ENCODE results near the gene GLIS1.
A peak's percentile ranks its signal among the peaks of the same experiment; 100 is the strongest.

Gene GLIS1

GRCh38 chr1:53585565-53585964 is 153.4 kb downstream of the GLIS1 start:
- TF ChIP-seq POLR2A (IDR thresholded peaks at IDR 0.05; ENCODE audit: extremely low read depth, insufficient read length): no peak
- TF ChIP-seq MYC (IDR thresholded peaks at IDR 0.05; ENCODE audit: low read depth, low read length): no peak
- TF ChIP-seq, protein P1, sequence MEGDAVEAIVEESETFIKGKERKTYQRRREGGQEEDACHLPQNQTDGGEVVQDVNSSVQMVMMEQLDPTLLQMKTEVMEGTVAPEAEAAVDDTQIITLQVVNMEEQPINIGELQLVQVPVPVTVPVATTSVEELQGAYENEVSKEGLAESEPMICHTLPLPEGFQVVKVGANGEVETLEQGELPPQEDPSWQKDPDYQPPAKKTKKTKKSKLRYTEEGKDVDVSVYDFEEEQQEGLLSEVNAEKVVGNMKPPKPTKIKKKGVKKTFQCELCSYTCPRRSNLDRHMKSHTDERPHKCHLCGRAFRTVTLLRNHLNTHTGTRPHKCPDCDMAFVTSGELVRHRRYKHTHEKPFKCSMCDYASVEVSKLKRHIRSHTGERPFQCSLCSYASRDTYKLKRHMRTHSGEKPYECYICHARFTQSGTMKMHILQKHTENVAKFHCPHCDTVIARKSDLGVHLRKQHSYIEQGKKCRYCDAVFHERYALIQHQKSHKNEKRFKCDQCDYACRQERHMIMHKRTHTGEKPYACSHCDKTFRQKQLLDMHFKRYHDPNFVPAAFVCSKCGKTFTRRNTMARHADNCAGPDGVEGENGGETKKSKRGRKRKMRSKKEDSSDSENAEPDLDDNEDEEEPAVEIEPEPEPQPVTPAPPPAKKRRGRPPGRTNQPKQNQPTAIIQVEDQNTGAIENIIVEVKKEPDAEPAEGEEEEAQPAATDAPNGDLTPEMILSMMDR (IDR thresholded peaks at IDR 0.05; ENCODE audit: low read depth, low read length): no peak
- TF ChIP-seq, protein P2, sequence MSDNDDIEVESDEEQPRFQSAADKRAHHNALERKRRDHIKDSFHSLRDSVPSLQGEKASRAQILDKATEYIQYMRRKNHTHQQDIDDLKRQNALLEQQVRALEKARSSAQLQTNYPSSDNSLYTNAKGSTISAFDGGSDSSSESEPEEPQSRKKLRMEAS (IDR thresholded peaks at IDR 0.05; ENCODE audit: low read depth, low read length): no peak
- H3K4me3 ChIP-seq (ENCODE audit: low read depth, low read length): no peak overlapping the region
- no peak for DNase-seq (ENCODE audit: low read depth)

DNA sequence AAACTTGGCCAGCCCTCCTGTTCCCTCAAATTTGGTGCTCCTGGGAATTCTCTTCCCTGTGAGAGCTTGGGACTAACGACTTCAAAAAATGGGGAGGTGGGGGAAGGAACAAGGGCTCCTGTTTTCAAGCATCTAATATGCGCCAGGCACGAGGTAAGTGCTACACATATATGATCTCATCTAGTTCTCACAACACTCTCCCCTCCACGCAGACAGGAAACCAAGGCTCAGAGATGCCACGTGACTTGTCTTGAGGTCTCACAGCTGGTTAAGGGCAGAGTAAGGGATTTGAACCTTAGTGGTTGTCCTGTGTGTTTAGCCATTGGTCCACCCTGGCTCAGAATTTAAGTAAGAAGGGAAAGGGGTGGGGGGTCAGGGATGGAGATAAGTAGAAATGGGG is 153.8 kb downstream of the GLIS1 start:
- TF ChIP-seq, protein P2 (IDR thresholded peaks at IDR 0.05; ENCODE audit: low read depth, low read length): peak; percentile 85
- TF ChIP-seq, protein P1 (IDR thresholded peaks at IDR 0.05; ENCODE audit: low read depth, low read length): no peak
- H3K4me3 ChIP-seq (ENCODE audit: low read depth, low read length): no peak overlapping the region
- DNase-seq (ENCODE audit: low read depth): peak; percentile 10

- TF ChIP-seq, protein P2 (IDR thresholded peaks at IDR 0.05; ENCODE audit: low read depth, low read length): no peak
- TF ChIP-seq, protein P1 (IDR thresholded peaks at IDR 0.05; ENCODE audit: low read depth, low read length): no peak
- TF ChIP-seq MYC (IDR thresholded peaks at IDR 0.05; ENCODE audit: low read depth, low read length): no peak
- TF ChIP-seq POLR2A (IDR thresholded peaks at IDR 0.05; ENCODE audit: extremely low read depth, insufficient read length): no peak
- no peak for DNase-seq (ENCODE audit: low read depth)
- H3K4me3 ChIP-seq (ENCODE audit: low read depth, low read length): no peak overlapping the region
These were observed 154.2 kb downstream of the GLIS1 start for GRCh38 chr1:53584777-53585107.

- no peak overlapping the region for H3K4me3 ChIP-seq (ENCODE audit: low read depth, low read length)
- no peak for DNase-seq (ENCODE audit: low read depth)
- TF ChIP-seq POLR2A (IDR thresholded peaks at IDR 0.05; ENCODE audit: extremely low read depth, insufficient read length) (no peak), MYC (IDR thresholded peaks at IDR 0.05; ENCODE audit: low read depth, low read length) (no peak)
- TF ChIP-seq, protein P1 (IDR thresholded peaks at IDR 0.05; ENCODE audit: low read depth, low read length): no peak
These were observed 154.8 kb downstream of the GLIS1 start for GRCh38 chr1:53583868-53584776.

- no peak overlapping the region for H3K4me3 ChIP-seq (ENCODE audit: low read depth, low read length)
- TF ChIP-seq MYC (IDR thresholded peaks at IDR 0.05; ENCODE audit: low read depth, low read length) (no peak), POLR2A (IDR thresholded peaks at IDR 0.05; ENCODE audit: extremely low read depth, insufficient read length) (no peak)
- TF ChIP-seq, protein P1 (IDR thresholded peaks at IDR 0.05; ENCODE audit: low read depth, low read length): no peak
- TF ChIP-seq, protein P2 (IDR thresholded peaks at IDR 0.05; ENCODE audit: low read depth, low read length): no peak
- no peak for DNase-seq (ENCODE audit: low read depth)
These were observed 155.7 kb downstream of the GLIS1 start for GRCh38 chr1:53583021-53583867.

Measured in NB4 (cell line).